Measurements from ENCODE around the gene ZFAND2B.

ZFAND2B gene

GRCh38 chr2:219206328-219207133, at the start of gene ZFAND2B:
TSS of gene ZFAND2B (plus strand) at chr2:219206782. CDS start at chr2:219206988, 206 bp downstream.
- DNase-seq (ENCODE audit: low spot score) = peak; percentile 87

GRCh38 chr2:219157396-219157795, 49.2 kb upstream of the ZFAND2B start:
- no peak for DNase-seq (ENCODE audit: low spot score)

- DNase-seq (ENCODE audit: low spot score) = no peak
Measured at GRCh38 chr2:219158025-219158424, 48.6 kb upstream of the ZFAND2B start.

- DNase-seq (ENCODE audit: low spot score) = no peak
Measured at GRCh38 chr2:219158586-219158985, 48.0 kb upstream of the ZFAND2B start.

GRCh38 chr2:219159771-219160185, 46.8 kb upstream of the ZFAND2B start:
- no peak for DNase-seq (ENCODE audit: low spot score)

GRCh38 chr2:219160186-219161017, 46.2 kb upstream of the ZFAND2B start, which contains the start of gene NHEJ1:
TSS of gene NHEJ1 (minus strand) at chr2:219160815. CDS start at chr2:219158362, 2,453 bp downstream.
- DNase-seq (ENCODE audit: low spot score) = peak; percentile 87

GRCh38 chr2:219161097-219161496, 45.5 kb upstream of the ZFAND2B start:
- no peak for DNase-seq (ENCODE audit: low spot score)

- no peak for DNase-seq (ENCODE audit: low spot score)
Measured at GRCh38 chr2:219163156-219163555, 43.4 kb upstream of the ZFAND2B start.

- no peak for DNase-seq (ENCODE audit: low spot score)
Measured at GRCh38 chr2:219165058-219165911, 41.3 kb upstream of the ZFAND2B start.

GRCh38 chr2:219167997-219168396, 38.6 kb upstream of the ZFAND2B start:
- no peak for DNase-seq (ENCODE audit: low spot score)

- no peak for DNase-seq (ENCODE audit: low spot score)
Measured at GRCh38 chr2:219168526-219168925, 38.1 kb upstream of the ZFAND2B start.

- no peak for DNase-seq (ENCODE audit: low spot score)
Measured at GRCh38 chr2:219168932-219169331, 37.6 kb upstream of the ZFAND2B start.

- no peak for DNase-seq (ENCODE audit: low spot score)
Measured at GRCh38 chr2:219169930-219170654, 36.5 kb upstream of the ZFAND2B start, which contains the start of gene SLC23A3. TSS of gene SLC23A3 (minus strand) at chr2:219170029. CDS start at chr2:219169984, 45 bp downstream.

GRCh38 chr2:219171231-219171651, 35.3 kb upstream of the ZFAND2B start:
- peak; percentile 73 for DNase-seq (ENCODE audit: low spot score)

GRCh38 chr2:219172231-219173154, 34.1 kb upstream of the ZFAND2B start:
- DNase-seq (ENCODE audit: low spot score) = no peak

- DNase-seq (ENCODE audit: low spot score) = no peak
Measured at GRCh38 chr2:219173176-219173575, 33.4 kb upstream of the ZFAND2B start.

- no peak for DNase-seq (ENCODE audit: low spot score)
Measured at GRCh38 chr2:219174146-219174545, 32.4 kb upstream of the ZFAND2B start.

- DNase-seq (ENCODE audit: low spot score) = no peak
Measured at GRCh38 chr2:219174801-219175200, 31.8 kb upstream of the ZFAND2B start.

GRCh38 chr2:219175486-219175885, 31.1 kb upstream of the ZFAND2B start:
- DNase-seq (ENCODE audit: low spot score) = no peak

All from kidney capillary endothelial cell (primary cell).